Activated gamma-delta T cell treated with anti-CD3 and anti-CD28 coated beads, Interleukin-2, amount 50 U/mL, for 16 hours (primary cell): Measurements from ENCODE around the gene TRAPPC2.
"Not testable (repeated sequence)": the region's sequence is repeated elsewhere in the genome, so short reads cannot be mapped to it uniquely, and the experiment has no call there.

Source experiments
- DNase-seq: peaks from one replicate; pipeline ENCODE4 v3.0.0-alpha.2; 2020; ENCODE audit warnings: low read depth

TRAPPC2 gene

GRCh38 chrX:13747836-13748235, 13.4 kb upstream of the TRAPPC2 start:
- no peak for DNase-seq

GRCh38 chrX:13742397-13743176, 8.2 kb upstream of the TRAPPC2 start:
- DNase-seq, result no peak

DNA sequence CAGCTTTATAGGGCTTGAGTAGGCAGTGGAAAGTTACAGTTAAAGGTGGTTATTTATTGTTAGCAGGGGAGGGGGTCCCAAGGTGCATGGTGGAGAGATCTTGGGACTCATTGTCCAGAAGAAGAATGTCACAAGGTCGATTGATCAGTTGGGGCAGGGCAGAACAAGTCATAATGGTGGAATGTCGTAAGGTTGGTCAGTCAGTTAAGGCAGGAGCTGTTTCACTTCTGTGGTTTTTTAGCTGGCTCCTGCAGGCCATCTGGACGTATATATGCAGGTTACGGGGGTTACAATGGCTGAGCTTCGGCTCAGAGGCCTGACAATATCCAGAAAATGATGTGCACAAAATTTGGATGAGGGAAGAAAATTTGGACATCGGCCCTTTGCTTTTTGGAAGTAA, 7.3 kb upstream of the TRAPPC2 start:
- DNase-seq, result no peak

DNA sequence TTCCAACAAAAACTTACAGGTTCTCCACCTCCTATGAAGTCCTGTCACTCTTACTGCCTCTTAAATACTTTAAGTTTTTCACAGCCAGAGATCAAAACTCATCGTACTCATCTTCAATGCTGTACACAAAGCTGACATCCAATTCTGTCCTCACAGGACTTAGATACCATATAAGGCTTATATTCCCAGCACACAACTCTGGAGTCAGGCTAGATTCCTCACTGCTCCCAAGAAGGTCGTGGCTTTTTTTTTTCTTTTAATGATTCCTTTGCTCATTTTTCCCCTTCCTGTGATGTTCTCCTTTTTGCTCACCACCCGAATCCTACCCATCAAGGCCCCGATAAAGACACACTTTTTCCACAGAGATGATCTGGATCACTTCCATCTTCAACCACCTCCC, 914 bp downstream of the TRAPPC2 start:
- DNase-seq, result no peak

GRCh38 chrX:13732246-13733067, 2.0 kb downstream of the TRAPPC2 start:
- no peak for DNase-seq

GRCh38 chrX:13730523-13730922, 3.9 kb downstream of the TRAPPC2 start:
- DNase-seq, result not testable (repeated sequence)

- not testable (repeated sequence) for DNase-seq
Measured at GRCh38 chrX:13726583-13726982, 7.8 kb downstream of the TRAPPC2 start.

DNA sequence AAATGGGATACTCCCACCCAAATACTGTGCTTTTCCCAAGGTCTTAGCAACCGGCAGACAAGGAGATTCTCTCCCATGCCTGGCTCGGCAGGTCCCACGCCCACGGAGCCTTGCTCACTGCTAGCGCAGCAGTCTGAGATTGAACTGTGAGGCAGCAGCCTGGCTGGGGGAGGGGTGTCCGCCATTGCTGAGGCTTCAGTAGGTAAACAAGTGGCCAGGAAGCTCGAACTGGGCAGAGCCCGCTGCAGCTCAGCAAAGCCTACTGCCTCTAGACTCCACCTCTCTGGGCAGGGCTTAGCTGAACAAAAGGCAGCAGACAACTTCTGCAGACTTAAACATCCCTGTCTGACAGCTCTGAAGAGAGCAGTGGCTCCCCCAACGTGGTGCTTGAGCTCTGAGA, 9.5 kb downstream of the TRAPPC2 start:
- DNase-seq, result peak; percentile 25

DNA sequence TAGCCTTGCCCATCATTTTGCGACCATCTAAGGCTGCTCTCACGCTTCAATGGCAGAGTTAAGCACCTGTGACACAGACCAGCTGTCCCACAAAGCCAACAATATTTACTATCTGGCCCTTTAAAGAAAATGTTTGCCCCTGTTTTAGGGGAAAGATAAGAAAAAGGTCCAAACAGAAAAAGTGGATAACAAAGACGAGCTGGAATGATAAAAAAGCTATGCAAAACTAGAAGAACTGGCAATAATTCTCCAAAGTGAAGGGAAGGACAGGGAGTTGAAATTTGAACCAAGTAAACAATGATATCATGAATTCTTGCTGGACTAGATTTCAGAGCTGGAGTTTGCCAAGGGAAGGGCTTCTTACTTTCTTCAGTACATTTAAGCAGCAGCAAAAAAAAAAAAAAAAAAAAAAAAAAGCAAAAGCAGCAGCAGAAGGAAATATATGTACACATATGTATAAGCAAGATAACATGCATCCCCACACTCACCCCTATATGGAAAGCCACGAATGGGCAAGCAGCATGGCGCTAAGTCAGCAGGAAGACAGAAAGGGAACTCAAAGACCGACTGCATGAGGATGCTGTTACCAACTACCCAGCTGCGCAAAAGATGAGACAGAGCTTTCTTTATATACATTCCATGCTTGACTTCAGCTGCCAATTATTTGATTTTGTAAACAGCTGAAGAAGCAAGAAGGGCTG, 12.5 kb downstream of the TRAPPC2 start:
- DNase-seq, result no peak

- DNase-seq, result no peak
Measured at GRCh38 chrX:13721371-13721770, 13.0 kb downstream of the TRAPPC2 start.

- peak; percentile 22 for DNase-seq
Measured at GRCh38 chrX:13719192-13719856, 15.1 kb downstream of the TRAPPC2 start.

DNA sequence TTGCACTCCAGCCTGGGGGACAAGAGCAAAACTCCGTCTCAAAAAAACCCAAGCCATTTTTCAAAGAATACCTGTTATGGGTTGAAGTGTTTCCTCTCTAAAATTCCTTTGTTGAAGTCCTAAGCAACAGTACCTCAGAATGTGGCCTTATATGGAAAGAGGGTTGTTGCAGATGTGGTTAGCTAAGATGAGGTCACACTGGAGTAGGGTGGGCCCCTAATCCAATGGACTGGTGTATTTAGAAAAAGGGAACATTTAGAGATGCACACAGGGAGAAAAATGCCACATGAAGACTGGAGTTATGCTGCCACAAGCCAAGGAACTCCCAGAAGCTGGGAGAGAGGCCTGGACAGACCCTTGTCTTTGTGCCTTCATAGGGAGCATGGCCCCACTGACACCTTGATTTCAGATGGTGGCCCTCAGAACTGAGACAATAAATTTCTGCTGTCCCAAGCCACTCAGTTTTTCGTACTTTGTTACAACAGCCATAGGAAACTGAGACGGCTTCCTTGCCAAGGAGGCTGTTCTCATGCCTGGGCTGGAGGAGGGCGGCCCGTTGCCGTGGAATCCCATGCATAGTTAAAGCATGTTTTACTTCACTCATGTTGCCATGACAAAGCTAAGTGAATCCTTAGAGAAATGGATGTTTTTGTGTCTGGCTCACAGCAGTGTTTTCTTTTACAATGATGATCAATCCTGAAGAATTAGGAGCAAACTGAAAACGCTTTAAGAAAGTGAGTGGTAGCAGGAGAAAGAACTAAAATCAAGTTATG, 16.5 kb downstream of the TRAPPC2 start:
- no peak for DNase-seq

- DNase-seq, result no peak
Measured at GRCh38 chrX:13716905-13717304, 17.5 kb downstream of the TRAPPC2 start.

DNA sequence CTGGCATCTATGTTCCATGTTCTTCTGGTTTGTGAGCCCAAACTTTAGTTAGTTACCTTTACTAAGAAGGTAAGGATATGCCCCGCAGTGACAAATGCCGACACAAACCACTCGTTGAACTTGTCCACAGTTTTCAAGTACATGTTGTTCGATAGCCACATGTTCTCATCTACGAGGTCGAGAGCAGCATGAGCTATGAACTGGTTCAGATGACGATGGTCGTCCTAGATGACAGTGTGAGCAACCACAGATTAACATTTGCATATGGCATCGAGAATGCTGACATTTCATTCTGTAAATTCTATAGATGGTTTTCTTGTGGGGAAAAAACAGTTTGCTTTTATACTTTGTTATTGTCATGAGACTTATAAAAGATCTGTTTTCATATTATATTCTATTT, 18.0 kb downstream of the TRAPPC2 start:
- no peak for DNase-seq

DNA sequence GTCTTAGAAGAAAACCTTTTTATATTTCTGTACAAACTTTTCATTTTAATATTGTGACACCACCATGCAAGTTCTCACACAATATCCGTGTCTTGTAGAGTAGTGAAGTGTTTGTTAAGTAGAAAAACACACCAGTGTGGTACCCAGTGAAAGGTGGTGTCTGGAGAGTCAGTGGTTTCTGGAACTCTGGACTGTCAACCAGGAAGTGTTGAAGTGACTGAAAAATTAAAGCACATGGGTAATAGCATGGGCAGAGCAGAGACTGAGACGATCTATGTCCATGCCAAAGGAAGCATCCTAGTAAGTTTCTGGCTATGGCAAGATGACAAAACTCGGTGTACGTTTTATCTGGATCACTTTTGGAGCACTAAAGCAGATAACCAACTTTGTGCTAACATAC, 23.3 kb downstream of the TRAPPC2 start:
- no peak for DNase-seq

- DNase-seq, result no peak
Measured at GRCh38 chrX:13703589-13703988, 30.8 kb downstream of the TRAPPC2 start.

DNA sequence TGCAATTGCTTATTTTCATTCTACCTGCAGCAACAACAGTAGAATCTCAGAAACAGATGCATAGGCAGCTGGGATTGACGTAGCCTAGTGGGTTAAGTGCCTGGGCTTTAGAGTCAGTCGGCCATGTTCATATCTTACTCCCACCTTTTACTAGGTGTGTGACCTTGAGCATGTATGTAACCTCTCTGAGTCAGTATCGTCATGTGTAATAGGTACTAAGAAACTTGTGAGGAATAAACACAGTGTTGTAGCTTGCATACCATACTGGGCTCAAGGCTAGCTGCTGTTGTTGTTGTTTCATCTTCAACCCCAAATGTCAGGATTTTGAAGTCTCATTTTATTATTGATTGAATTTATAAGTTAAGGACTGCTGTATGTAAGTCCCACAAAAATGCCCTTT, 31.3 kb downstream of the TRAPPC2 start:
- no peak for DNase-seq

- no peak for DNase-seq
Measured at GRCh38 chrX:13702111-13702789, 32.2 kb downstream of the TRAPPC2 start.

DNA sequence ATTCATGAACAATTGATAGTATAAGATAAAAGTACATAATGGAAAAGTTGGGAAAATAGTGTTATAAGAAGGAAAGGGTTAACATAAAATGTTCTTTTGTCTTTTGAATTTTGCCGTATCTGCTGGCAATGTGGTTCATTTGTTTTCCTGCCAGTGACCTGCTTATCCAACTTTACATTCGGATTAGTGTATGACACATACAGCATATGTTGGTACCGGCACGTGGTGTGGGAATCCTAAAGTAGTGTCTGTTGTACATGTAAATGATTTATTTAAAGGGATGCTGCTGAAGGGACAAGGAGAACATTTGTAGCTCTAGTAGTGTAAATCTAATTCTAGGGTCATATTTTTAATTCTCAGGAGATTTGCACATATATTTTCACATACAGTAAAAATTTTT, 34.0 kb downstream of the TRAPPC2 start:
- no peak for DNase-seq

GRCh38 chrX:13699183-13699826, 35.1 kb downstream of the TRAPPC2 start:
- no peak for DNase-seq
